Fibroblast of skin of right biceps (primary cell): ENCODE results near the gene TRAPPC5.

Source experiments
- DNase-seq: peaks from one replicate; pipeline ENCODE4 v3.0.0-alpha.2; 2013

TRAPPC5 gene

DNA sequence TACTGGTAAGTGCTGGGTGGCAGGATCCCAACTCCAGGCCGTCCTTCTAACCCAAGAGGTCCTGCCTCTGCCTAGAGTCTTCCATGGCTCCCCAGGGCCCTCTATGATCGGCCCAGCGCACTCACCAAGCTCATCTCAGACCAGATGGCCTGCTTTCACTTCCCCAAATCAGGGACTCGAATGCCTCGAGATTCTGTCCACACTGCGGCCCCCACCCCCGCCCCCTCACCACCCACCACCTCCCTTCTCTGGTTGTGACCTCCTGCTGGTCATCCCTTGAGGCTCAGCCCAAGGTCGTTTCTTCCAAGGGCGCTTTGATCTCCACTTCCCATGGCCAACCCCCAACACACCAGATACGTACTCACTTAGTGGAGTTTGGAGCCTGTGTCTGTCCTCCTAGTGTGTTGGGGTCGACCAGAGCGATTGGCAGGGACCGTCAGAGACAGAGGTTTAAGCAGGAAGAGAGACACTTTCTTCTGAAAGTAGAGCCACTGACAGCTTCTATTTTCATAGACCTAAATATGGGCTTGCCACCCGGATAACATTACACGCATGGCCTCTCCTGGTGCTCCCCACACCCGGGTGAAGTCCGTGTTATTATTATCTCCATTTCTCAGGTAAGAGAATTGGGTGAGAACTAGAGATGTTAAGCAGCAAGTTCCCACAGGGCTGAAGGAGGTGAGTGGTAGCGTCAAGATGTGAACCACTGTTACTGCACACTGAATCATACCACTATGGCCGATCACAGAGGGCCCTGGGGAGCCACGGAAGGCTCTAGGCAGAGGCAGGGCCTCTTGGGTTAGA, 21.2 kb downstream of the TRAPPC5 start, which contains the start of gene FCER2:
FCER2 (minus strand) TSS at position 478 of the 804 bp plus-strand sequence. CDS start 2,371 bp downstream, outside the sequence.
- no peak for DNase-seq

DNA sequence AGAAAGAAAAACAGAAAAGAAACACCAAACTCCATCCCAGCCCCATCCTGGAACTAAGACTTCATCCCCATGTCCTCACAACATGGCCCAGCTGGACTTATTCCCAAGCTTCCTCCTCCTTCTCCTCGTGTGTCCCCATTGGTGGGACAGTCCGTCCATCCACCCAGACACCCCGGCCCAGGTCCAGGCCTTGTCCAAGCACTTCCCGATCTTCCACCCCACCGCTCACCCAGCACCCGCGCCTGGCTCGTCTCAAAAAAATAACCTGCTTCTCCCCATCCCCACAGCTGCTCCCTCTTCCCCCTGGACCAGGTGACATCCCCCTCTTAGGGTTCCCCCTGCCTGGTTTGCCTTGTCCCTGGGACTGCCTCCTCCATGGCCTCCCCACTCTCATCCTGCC, 22.7 kb downstream of the TRAPPC5 start:
- DNase-seq: no peak

- DNase-seq: no peak
These were observed 23.8 kb downstream of the TRAPPC5 start for GRCh38 chr19:7704280-7705060.

GRCh38 chr19:7705387-7706187, 25.0 kb downstream of the TRAPPC5 start:
- DNase-seq: no peak

GRCh38 chr19:7706188-7706954, 25.7 kb downstream of the TRAPPC5 start:
- DNase-seq: no peak

GRCh38 chr19:7706955-7707456, 26.4 kb downstream of the TRAPPC5 start:
- no peak for DNase-seq

GRCh38 chr19:7709932-7710460, 29.4 kb downstream of the TRAPPC5 start:
- no peak for DNase-seq

DNA sequence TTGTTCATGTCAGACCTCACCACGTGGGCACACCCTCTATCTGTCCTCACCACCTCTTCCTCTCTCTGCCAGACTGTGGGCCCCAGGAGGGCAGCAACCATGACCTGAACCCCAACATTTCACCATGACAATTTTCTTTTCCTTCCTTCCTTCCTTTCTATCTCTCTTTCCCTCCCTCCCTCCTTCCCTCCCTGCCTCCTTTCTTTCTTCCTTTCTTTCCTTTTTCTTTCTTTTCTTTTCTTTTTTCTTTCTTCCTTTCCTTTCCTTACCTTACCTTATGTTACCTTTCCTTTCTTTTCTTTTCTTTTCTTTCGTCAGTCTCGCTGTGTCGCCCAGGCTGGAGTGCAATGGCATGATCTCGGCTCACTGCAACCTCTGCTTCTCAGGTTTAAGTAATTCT, 30.0 kb downstream of the TRAPPC5 start:
- DNase-seq: no peak

DNA sequence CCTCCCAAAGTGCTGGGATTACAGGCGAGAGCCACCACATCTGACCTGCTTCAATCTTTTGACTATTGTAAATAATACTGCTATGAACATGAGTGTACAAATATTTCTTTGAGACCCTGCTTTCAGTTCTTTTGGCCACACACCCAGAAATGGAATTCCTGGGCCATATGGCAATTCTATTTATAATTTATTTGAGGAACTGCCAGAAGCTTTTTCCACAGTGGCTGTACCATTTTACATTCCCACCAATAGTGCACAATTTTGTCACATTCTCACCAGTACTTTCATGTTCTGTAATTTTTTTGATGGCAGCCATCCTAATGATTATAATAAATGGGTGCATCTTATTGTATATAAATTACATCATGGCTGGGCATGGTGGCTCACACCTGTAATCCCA, 35.0 kb downstream of the TRAPPC5 start:
- no peak for DNase-seq

GRCh38 chr19:7716762-7717161, 36.1 kb downstream of the TRAPPC5 start:
- DNase-seq: no peak

DNA sequence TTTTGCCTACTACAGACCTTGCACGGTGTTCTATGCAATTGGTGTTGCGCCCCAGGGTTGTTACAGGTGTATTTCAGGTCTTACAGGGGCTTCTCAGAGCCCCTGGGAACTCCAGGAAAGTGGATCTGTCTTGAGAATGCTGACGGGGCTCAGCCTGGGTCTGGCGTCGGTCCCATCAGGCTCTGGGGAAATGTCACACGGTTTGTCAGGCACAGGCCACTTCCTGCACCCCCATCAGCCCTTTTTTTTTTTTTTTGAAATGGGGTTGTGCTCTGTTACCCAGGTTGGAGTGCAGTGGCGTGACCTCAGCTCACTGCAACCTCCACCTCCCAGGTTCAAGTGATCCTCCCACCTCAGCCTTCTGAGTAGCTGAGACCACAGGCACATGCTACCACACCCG, 38.0 kb downstream of the TRAPPC5 start:
- no peak for DNase-seq

GRCh38 chr19:7720351-7720750, 39.7 kb downstream of the TRAPPC5 start:
- DNase-seq: no peak

- DNase-seq: no peak
These were observed 41.6 kb downstream of the TRAPPC5 start for GRCh38 chr19:7722231-7722651.

- no peak for DNase-seq
These were observed 45.2 kb downstream of the TRAPPC5 start for GRCh38 chr19:7725791-7726190.

DNA sequence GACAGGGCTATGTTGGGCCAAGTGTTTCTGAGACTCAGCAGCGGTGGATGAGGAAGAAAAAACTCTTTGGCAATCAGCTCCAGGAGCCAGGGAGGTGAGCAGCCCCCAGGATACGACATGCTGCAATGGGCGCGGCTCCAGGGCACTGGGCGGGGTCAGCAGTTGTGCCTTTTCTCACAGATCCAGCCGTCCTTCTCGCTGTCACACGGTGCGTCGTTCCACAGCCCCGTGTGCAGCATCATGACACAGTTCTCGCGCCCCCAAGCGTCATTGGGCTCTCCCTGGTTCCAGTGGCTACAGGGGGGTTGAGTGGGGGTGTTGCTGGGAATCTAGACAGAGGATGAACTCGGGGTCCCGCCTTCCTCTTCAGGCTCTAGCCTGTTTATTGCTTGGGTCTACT, 48.6 kb downstream of the TRAPPC5 start:
- no peak for DNase-seq

DNA sequence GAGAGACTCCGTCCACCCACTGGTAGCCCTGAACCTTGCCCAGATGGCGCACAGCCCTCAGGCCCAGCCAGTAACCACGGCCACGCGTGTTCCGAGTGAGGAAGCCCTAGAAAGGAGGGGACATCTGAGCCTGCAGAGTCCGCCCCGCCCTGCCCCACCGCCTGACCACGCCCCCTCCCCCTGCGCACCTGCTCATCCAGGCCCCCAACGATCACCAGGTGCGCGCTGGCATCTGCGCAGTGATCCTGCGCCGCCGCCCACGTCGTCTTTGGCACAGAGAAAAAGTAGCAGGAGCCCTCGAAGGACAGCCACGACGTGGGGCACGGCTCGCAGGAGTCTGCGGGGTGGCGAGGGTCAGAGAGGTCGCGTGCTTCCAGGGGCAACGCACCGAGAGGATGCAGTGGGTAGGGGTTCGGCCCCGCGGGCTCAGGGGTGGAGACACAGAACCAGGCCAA, 49.2 kb downstream of the TRAPPC5 start:
- no peak for DNase-seq

GRCh38 chr19:7730286-7731217, 49.9 kb downstream of the TRAPPC5 start:
- DNase-seq: no peak

- no peak for DNase-seq
These were observed 50.6 kb downstream of the TRAPPC5 start for GRCh38 chr19:7731218-7731595.

DNA sequence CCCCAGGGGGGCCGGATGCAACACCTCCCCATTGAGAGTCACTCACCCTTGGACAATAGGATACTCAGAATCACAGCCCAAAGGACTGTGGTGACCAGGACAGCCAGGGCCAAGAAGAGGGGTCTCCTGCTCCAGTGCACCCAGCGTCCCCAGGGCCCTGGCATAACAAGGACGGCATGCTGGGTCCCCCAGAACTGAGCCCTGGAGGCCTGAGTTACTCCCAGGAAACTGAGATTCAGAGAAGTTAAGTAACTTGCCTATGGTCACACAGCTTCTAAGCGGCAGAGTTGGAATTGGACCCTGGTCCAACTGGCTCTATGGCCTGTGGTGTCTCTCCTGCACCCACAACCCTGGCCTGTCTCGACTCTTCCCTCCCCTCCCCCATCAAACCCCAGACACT, 51.0 kb downstream of the TRAPPC5 start:
- DNase-seq: no peak

DNA sequence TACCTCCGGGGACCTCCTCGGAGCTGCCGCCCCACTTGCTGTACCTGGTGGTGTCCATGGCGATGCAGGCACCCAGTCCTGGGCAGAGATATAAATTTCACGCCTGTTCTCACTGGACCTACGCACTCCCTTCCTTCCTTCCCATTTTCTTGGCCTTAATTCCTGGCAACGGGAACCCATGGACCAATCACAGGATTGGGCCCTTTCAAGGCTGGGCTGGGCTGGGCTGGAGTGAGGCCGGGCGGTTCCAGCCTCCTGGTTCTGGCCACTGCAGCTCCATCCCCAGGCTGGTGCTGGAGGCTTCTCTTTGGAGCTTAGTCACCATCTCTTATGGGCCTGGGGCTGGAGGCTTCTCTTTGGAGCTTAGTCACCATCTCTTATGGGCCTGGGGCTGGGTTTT, 51.4 kb downstream of the TRAPPC5 start, which contains the start of gene CLEC4G:
CLEC4G (minus strand) TSS at position 66 of the 400 bp plus-strand sequence; CDS start at position 58, 8 bp downstream.
- no peak for DNase-seq

DNA sequence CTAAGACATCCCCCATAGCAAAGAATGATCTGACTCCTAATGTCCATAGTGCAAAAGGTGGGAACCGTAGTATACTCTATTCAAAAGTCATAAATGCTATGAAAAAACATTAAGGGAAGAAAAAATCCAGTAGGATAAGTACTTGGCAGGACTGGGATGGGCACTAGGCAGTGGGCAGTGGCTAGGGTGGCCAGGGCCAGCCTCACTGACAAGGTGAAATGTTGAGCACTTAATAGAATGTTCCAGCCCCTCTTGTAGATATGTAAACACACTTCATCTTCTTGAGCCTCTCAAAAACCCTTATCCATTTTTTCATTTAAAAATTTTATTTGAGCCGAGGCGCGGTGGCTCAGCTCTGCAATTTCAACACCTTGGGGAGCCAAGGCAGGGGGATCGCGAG, 52.7 kb downstream of the TRAPPC5 start:
- no peak for DNase-seq
